Neural cell (in vitro differentiated cells): ENCODE measurements around the gene PRDM1.

Experiments
- CTCF ChIP-seq: fragments of 450-650 bp; IDR thresholded peaks from 2 replicates; pipeline ENCODE4 v1.5.1; 2014; ENCODE audit warnings: antibody characterized with exemption, mild to moderate bottlenecking, moderate library complexity; ENCODE audit not compliant: poor library complexity, severe bottlenecking
- EP300 ChIP-seq: fragments of 450-650 bp; conservative IDR thresholded peaks from 2 replicates; pipeline ENCODE4 v1.6.1; 2014; ENCODE audit warnings: antibody characterized with exemption, mild to moderate bottlenecking, moderate library complexity; ENCODE audit not compliant: poor library complexity, severe bottlenecking
- EZH2 ChIP-seq: fragments of 200-600, 300-800 bp; shearing (Covaris generic), sonication (generic); IDR thresholded peaks from 2 replicates; pipeline ENCODE4 v1.6.1; 2014; ENCODE audit warnings: antibody characterized with exemption, low read length, borderline replicate concordance, mild to moderate bottlenecking; ENCODE audit not compliant: insufficient read depth, poor library complexity, severe bottlenecking
- MXI1 ChIP-seq: fragments of 450-650 bp; conservative IDR thresholded peaks from 2 replicates; pipeline ENCODE4 v1.6.1; 2014; ENCODE audit warnings: antibody characterized with exemption, mild to moderate bottlenecking; ENCODE audit not compliant: poor library complexity, severe bottlenecking
- POLR2AphosphoS5 ChIP-seq: IDR thresholded peaks from 2 replicates; pipeline ENCODE4 v1.6.1; 2012
- RAD21 ChIP-seq: fragments of 450-650 bp; conservative IDR thresholded peaks from 2 replicates; pipeline ENCODE4 v1.6.1; 2014; ENCODE audit warnings: antibody characterized with exemption, mild to moderate bottlenecking, moderate library complexity
- REST ChIP-seq: IDR thresholded peaks from 2 replicates; pipeline ENCODE4 v1.6.1; 2012; ENCODE audit warnings: borderline replicate concordance
- SMC3 ChIP-seq: fragments of 450-650 bp; conservative IDR thresholded peaks from 2 replicates; pipeline ENCODE4 v1.6.1; 2014; ENCODE audit warnings: antibody characterized with exemption, mild to moderate bottlenecking, moderate library complexity; ENCODE audit not compliant: poor library complexity
- TAF1 ChIP-seq: IDR thresholded peaks from 2 replicates; pipeline ENCODE4 v1.6.1; 2012; ENCODE audit warnings: low read depth

GRCh38 chr6:106134906-106135634 lies 48.9 kb downstream of the PRDM1 start:
- TF ChIP-seq SMC3 (no peak), CTCF (no peak), EZH2 (no peak), MXI1 (no peak), EP300 (no peak), TAF1 (no peak), RAD21 (no peak), REST (no peak), POLR2AphosphoS5 (no peak)
